Prostate gland (tissue), 2 donors: ENCODE results near the gene CFAP61.
A peak's percentile ranks its signal among the peaks of the same experiment; 100 is the strongest.

ENCODE experiments used
- CTCF ChIP-seq, 4 experiments: fragments of 200-600 bp in 2 of 4; fragments of 450-650 bp in 2 of 4; sonication (generic) in 2 of 4; IDR thresholded peaks; 1 replicate in 3 of 4; 2 replicates in 1 of 4; pipeline ENCODE4 v1.5.1; 2016 to 2019; ENCODE audit warnings: antibody characterized with exemption in 4 of 4, mild to moderate bottlenecking in 2 of 4, moderate library complexity in 2 of 4
- POLR2A ChIP-seq: fragments of 450-650 bp; IDR thresholded peaks from one replicate; pipeline ENCODE4 v1.6.1; 2016; ENCODE audit warnings: antibody characterized with exemption, mild to moderate bottlenecking
- POLR2AphosphoS5 ChIP-seq: sonication (generic); formaldehyde crosslinking; IDR thresholded peaks from one replicate; pipeline ENCODE4 v1.6.1; 2017; ENCODE audit warnings: antibody characterized with exemption

GRCh38 chr20:20010639-20011500 lies 41.5 kb upstream of the CFAP61 start:
- TF ChIP-seq CTCF (IDR thresholded peaks at IDR 0.05) (peak in 1 of 4 experiments; percentile 8), POLR2A (no peak), POLR2AphosphoS5 (peak; percentile 92)
